K562 (cell line): ENCODE measurements around the gene PPCDC. TPM values are rescaled to one million over a fixed set of nuclear protein-coding genes. Genes with fewer than 3 reads are reported as not detected.

Source experiments
- ATAC-seq: fragments of 200-7000 bp; cut with Tn5 transposase; 3 replicates; pipeline ENCODE4 v1.9.1; 2020; ENCODE audit warnings: moderate library complexity
- BruUV-seq: library from RNA; stranded (reverse); fragments of 400-500 nt; replicated peaks from 2 replicates; lab custom pipeline; 2021; lab: Mats Ljungman, UMichigan
- CTCF ChIA-PET: fragments of 300-600 bp; formaldehyde crosslinking; extraction: SDS; loops from one replicate; lab custom pipeline; 2021; ENCODE audit warnings: low intra/inter-chr PET ratio; lab: Yijun Ruan, JAX
- POLR2A ChIA-PET: fragments of 300-600, 350-650 bp; sonication (Branson Sonifier 250); formaldehyde crosslinking; extraction: SDS; loops from one replicate; lab custom pipeline; 2021; ENCODE audit warnings: antibody characterized with exemption, inconsistent platforms; lab: Yijun Ruan, JAX
- DNase-seq, 4 experiments: peaks; one replicate each; pipeline versions ENCODE4 v3.0.0 to v3.0.0-alpha.2; 2011 to 2018; ENCODE audit warnings: low spot score in 3 of 4, mixed read lengths in 3 of 4; ENCODE audit errors: extremely low read depth in 1 of 4
- FAIRE-seq: peaks from 2 replicates; lab custom pipeline; 2011; peaks lifted over from hg19 to GRCh38; lab: Jason Lieb, UNC
- H2AFZ ChIP-seq: 2 replicates; pipeline ENCODE4 v1.6.0; 2011; ENCODE audit warnings: low read depth, low read length, control low read depth, inconsistent platforms
- H3K27ac ChIP-seq: fragments of 200-600 bp; 3 replicates; pipeline ENCODE4 v1.8.0; 2011; ENCODE audit warnings: low read depth, mild to moderate bottlenecking, control low read depth, inconsistent platforms, low read length, moderate library complexity, mixed read lengths; ENCODE audit errors: extremely low read depth
- H3K27me3 ChIP-seq, 2 experiments: fragments of 300-600 bp in 1 of 2; 2 replicates in 1 of 2; 3 replicates in 1 of 2; pipeline versions ENCODE4 v1.6.0 to v1.8.0; 2011; ENCODE audit warnings: inconsistent platforms in 2 of 2, low read length in 2 of 2, mild to moderate bottlenecking in 1 of 2, mixed read lengths in 1 of 2, moderate library complexity in 1 of 2; ENCODE audit not compliant: control insufficient read depth in 2 of 2, insufficient read depth in 2 of 2
- H3K36me3 ChIP-seq: fragments of 300-600 bp; 3 replicates; pipeline ENCODE4 v1.8.0; 2011; ENCODE audit warnings: mild to moderate bottlenecking, low read length, inconsistent platforms; ENCODE audit not compliant: control insufficient read depth, insufficient read depth
- H3K4me1 ChIP-seq, 2 experiments: fragments of 200-600 bp in 1 of 2; replicated peaks in 1 of 2; 2 replicates in 1 of 2; 3 replicates in 1 of 2; pipeline versions ENCODE4 v1.5.1 to v1.8.0; 2011; ENCODE audit warnings: inconsistent platforms in 2 of 2, low read length in 2 of 2, mild to moderate bottlenecking in 1 of 2, mixed read lengths in 1 of 2, moderate library complexity in 1 of 2; ENCODE audit not compliant: control insufficient read depth in 2 of 2, insufficient read depth in 2 of 2
- H3K4me2 ChIP-seq: 2 replicates; pipeline ENCODE4 v1.6.1; 2011; ENCODE audit warnings: low read length, control low read depth, inconsistent platforms, mixed read lengths; ENCODE audit not compliant: insufficient read depth
- H3K4me3 ChIP-seq: fragments of 200-600 bp; sonication (generic), shearing (Covaris generic); 2 replicates; pipeline ENCODE4 v1.5.1; 2016; ENCODE audit warnings: control low read depth, inconsistent platforms
- H3K79me2 ChIP-seq: fragments of 200-600 bp; 3 replicates; pipeline ENCODE4 v1.8.0; 2011; ENCODE audit warnings: low read length, inconsistent platforms; ENCODE audit not compliant: control insufficient read depth, insufficient read depth
- H3K9ac ChIP-seq, 2 experiments: 2 replicates each; pipeline versions ENCODE4 v1.6.0 to v1.6.1; 2011; ENCODE audit warnings: low read depth in 2 of 2, low read length in 2 of 2, control low read depth in 1 of 2, inconsistent platforms in 1 of 2, mild to moderate bottlenecking in 1 of 2, mixed read lengths in 1 of 2; ENCODE audit not compliant: insufficient read depth in 1 of 2
- H3K9me1 ChIP-seq: one replicate; pipeline ENCODE4 v1.6.0; 2011; ENCODE audit warnings: inconsistent platforms, mild to moderate bottlenecking, low read length, moderate library complexity; ENCODE audit not compliant: control insufficient read depth, insufficient read depth
- H3K9me3 ChIP-seq: replicated peaks from 2 replicates; pipeline ENCODE4 v1.5.1; 2011; ENCODE audit warnings: low read depth, low read length, inconsistent platforms; ENCODE audit not compliant: control insufficient read depth, insufficient read depth
- H4K20me1 ChIP-seq: replicated peaks from 2 replicates; pipeline ENCODE4 v1.6.1; 2011; ENCODE audit warnings: low read length, inconsistent platforms, mixed read lengths; ENCODE audit not compliant: control insufficient read depth, insufficient read depth
- AFF1 ChIP-seq, 2 experiments: fragments of 450-650 bp; IDR thresholded peaks; 2 replicates each; pipeline ENCODE4 v1.6.1; 2018; ENCODE audit warnings: mild to moderate bottlenecking in 2 of 2, low read depth in 1 of 2; ENCODE audit not compliant: partially characterized antibody in 2 of 2
- E2F3 ChIP-seq: fragments of 250-450 bp; sonication (Bioruptor Pico); IDR thresholded peaks from 2 replicates; pipeline ENCODE4 v1.4.0; 2020; ENCODE audit warnings: mild to moderate bottlenecking
- PREB ChIP-seq: sonication (generic); formaldehyde crosslinking; IDR thresholded peaks from 2 replicates; pipeline ENCODE4 v1.8.1; 2023; ENCODE audit warnings: mild to moderate bottlenecking, missing genetic modification reagents
- TCF7L2 ChIP-seq: fragments of 150-350 bp; IDR thresholded peaks from 2 replicates; pipeline ENCODE4 v1.6.1; 2016; ENCODE audit warnings: low read depth, mild to moderate bottlenecking, low read length, moderate library complexity
- TSC22D4 ChIP-seq: fragments of 450-650 bp; IDR thresholded peaks from 2 replicates; pipeline ENCODE4 v1.6.1; 2016; ENCODE audit warnings: missing genetic modification characterization, missing biosample characterization, control low read depth
- ZNF561 ChIP-seq: fragments of 450-650 bp; formaldehyde crosslinking; conservative IDR thresholded peaks from 2 replicates; pipeline ENCODE4 v1.4.0; 2020; ENCODE audit warnings: mild to moderate bottlenecking, moderate library complexity
- WGBS: fragments of 100-300 bp; shearing (Covaris generic); methylation state at CpG from one replicate; pipeline ENCODE4 v1.1.6; 2016; ENCODE audit warnings: low coverage, mixed read lengths; ENCODE audit not compliant: insufficient coverage; ENCODE audit errors: missing lambda C conversion rate; 5-methylcytosine and 5-hydroxymethylcytosine counted together
- in situ Hi-C: fragments of 300-500 bp; cut with MboI; formaldehyde crosslinking; loops from 4 replicates; pipeline ENCODE4 v1.15.0; 2018; ENCODE audit warnings: inconsistent platforms, mixed read lengths
- intact Hi-C: fragments of 100-400 bp; cut with micrococcal nuclease; formaldehyde crosslinking; loops from 2 replicates; pipeline ENCODE4 v1.14.2; 2022
- polyA plus RNA-seq, 8 experiments: library from polyadenylated mRNA; depleted of rRNA in 4 of 8; stranded (reverse) in 5 of 8; unstranded in 3 of 8; fragments of >200 nt; fragmentation: Nextera tagmentation in 2 of 8; fragmentation: Illumina TruSeq in 1 of 8; extraction: Ambion mirVana in 2 of 8; extraction: Trizol in 1 of 8; gene quantifications; 2 replicates each; pipeline versions ENCODE4 v1.2.1 to v1.2.3, GENCODE V29; 2011 to 2014; ENCODE audit warnings: inconsistent platforms in 1 of 8, missing spikeins in 1 of 8
- total RNA-seq, 7 experiments: library from RNA; depleted of rRNA in 6 of 7; stranded (reverse); fragments of >200 nt in 6 of 7; fragmentation: Illumina TruSeq in 2 of 7; extraction: Trizol in 2 of 7; gene quantifications; 2 replicates each; pipeline versions ENCODE4 v1.2.1 to v1.2.3, GENCODE V29; 2011 to 2021; ENCODE audit warnings: low replicate concordance in 1 of 7

PPCDC gene
- total and polyA plus RNA-seq, 9 of the 15 experiments (the other 6 are each of a cell fraction or from before 2014, with no cell fraction given) = 10.9 to 53.6 (median 16.7) TPM

GRCh38 chr15:75048394-75048793, 25.0 kb downstream of the PPCDC start (continued):
- no peak for TF ChIP-seq AFF1 (IDR thresholded peaks at IDR 0.05; ENCODE audit: low read depth in 1 of 2, partially characterized antibody in 2 of 2)
- TF ChIP-seq TSC22D4 (tag) = no peak
- no peak for TF ChIP-seq TCF7L2
- no peak for TF ChIP-seq ZNF561 (CRISPR knock-in tag)
- TF ChIP-seq E2F3 = no peak

GRCh38 chr15:75049392-75049791, 26.0 kb downstream of the PPCDC start:
- H4K20me1 ChIP-seq = no peaks in the 10 kb centered on the region
- WGBS = 86% methylated on average over 11 of the region's 11 CpGs
- no peaks in the 10 kb centered on the region for H3K9me3 ChIP-seq
- no peak overlapping the region for H3K27ac ChIP-seq
- no peak for ATAC-seq
- POLR2A ChIA-PET = interaction anchor here (0.6 to 2.0 kb wide), 4 partner anchors 9 to 304 kb away, joined by 3 to 6 read pairs (median 4); partner anchors contain the start of gene C15orf39
- BruUV-seq = no TSS peak
- H3K9ac ChIP-seq = no peak overlapping the region; a peak in 1 of 4 replicates
- CTCF ChIA-PET = no interaction called here
- H3K9me1 ChIP-seq = no peaks in the 10 kb centered on the region
- H3K36me3 ChIP-seq = peaks cover 17% of the 10 kb centered on the region; the same call in 1 of the 3 replicates
- FAIRE-seq = no peak
- intact Hi-C loops = no loop called here
- peaks cover 22 to 28% of the 10 kb centered on the region in 2 experiments for H3K4me1 ChIP-seq
- H3K4me3 ChIP-seq = no peak overlapping the region
- no peaks in the 10 kb centered on the region for H3K79me2 ChIP-seq
- no peaks in the 10 kb centered on the region for H3K27me3 ChIP-seq
- in situ Hi-C loops = no loop called here
- DNase-seq = no peak
- no peak overlapping the region for H3K4me2 ChIP-seq
- no peak for TF ChIP-seq PREB (CRISPR knock-in tag)
- H2AFZ ChIP-seq = no peak overlapping the region
